Amniotic epithelial cell (primary cell): Measurements from ENCODE around the gene SLC47A2.
"Not testable (repeated sequence)": the region's sequence is repeated elsewhere in the genome, so short reads cannot be mapped to it uniquely, and the experiment has no call there.

Source experiments
- DNase-seq: peaks from one replicate; pipeline ENCODE4 v3.0.0-alpha.2; 2010; ENCODE audit warnings: low read depth

SLC47A2 gene

DNA sequence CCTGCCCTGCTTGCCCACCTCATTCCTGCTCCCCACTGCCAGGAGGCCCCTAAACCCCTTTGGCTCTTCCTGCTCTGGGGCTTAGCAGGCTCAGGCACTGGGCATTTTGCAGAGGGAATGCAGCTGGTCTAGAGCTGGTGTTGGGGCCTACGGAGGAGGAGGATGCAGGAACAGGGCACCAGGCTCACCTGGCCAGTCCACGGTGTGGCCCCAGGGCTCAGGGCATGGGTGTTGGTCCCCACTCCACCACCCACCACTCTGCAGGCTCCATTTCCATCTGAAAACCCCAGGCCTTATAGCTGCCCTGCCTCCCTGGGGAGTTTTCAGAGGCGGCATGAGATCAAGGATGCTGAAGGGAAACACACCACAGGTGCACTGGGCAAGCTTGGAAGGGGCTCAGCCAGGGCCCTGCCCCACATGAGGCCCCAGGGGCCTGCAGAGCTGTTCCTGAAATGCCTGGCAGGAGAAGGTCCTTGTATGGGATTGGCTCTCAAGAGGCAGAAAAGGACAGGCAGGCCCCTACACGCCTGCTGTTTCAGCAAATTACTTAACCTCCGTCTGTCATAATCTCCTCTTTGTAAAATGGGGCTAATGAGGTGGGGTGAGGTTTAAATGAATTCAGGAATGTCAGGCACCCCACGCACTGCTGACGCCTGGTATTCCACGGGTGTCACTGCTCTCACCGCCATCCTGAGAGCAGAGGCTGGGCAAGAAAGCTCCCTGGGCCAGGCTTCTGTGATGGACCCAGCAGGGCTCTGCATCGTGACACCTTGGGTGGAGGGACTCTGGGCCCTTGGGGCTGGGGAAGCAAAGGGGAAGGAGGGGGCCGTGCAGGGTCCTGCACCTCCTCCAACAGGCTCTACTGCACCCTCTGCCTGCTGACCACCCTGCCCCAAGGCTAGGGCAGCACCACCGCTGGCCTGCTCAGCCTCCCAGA lies 9.3 kb downstream of the SLC47A2 start:
- DNase-seq: no peak

DNA sequence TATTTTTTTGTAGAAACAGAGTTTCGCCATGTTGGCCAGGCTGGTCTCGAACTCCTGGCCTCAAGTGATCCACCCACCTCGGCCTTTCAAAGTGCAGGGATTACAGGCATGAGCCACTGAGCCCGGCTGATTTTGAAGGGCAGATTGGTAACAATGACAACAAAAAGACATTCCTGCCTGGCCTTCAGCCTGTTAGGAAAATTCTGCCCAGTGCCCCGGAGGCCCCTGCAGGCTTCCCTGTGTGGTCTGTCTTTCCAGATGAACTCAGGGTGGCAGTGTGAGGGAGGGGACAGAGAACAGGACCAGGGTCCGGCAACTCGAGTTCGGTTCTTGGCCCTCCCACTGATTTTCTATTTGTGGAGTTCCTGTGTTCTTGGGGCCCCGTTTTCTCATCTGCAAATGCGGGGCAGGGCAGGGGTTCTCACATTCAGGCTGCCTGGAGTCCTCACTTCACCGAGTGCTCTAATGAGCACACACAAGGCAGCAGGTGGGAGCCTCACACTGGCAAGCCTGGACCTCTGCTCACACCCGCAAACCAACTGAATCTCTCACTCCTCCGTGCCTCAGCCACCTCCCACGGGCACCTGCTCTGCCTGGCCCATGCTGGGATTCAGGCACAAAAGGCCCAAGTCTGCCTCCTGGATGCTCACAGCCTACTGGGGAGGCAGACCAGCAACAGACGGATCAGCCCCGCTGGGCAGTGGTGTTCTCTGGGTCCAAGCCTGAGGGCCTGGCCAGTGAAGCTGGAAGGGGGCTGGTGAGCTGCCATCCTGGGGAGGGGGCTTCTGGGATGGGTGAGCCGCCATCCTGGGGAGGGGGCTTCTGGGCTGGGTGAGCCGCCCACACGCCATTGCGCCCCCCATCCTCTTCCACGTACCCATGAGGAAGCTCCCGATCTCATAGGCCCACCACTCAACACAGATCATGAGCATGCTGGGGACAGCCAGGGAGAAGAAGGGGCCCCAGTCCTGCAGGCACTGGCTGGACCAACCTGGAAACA lies 10.3 kb downstream of the SLC47A2 start:
- no peak for DNase-seq

DNA sequence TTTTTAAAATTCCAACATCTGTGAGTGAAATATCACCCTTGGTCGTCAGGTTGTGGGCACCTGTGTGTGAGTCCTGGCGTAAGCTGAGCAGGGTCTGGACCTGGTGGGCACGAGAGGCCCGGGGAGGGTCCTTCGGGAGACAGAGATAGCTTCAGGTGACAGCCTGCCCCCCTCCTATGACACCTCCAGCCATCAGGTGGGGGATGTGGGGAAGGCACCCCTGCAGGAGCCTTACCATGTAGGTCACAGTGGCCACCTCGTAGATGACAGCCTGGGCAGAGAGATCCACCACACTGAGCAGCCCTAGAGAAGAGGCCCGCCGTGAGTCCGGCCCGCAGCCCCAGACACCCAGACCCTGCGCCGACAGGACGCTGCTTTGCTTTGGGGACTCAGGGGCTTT lies 11.2 kb downstream of the SLC47A2 start:
- no peak for DNase-seq

DNA sequence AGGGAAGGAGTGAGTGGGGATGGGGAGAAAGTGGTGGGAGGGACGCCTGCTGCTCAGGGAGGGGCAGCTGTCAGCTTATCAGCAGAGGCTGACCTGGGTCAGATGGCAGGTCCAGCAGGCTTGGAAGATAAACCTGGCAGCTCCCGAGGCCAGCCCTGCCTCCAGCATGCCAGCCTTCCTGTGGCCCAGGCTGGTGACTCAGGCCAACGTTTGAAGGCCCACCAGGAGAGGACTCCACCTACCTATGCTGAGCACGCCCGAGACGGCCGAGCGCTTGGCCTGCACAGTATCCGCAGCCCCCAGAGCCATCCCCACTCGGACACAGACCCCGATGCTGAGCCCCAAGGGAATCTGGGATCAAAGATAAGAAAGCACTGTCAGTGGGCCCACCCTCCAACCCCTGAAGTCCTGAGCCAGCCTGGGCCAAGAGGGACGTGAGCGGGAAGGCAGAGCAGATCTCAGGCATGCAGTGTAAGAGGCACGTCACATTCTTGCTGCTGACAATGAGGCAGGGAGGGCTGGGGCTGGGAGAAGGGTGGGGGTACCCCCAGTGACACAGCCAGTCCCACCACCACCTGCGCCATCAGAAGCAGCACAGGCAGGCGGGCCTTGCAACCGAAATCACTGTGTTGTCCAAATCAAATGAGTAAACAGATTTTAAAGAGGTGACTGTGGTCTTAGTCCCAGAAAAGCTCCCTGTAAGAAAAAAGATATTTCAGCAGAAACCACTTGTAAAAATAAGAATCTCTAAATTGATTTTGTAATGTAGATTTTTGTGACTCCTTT lies 12.4 kb downstream of the SLC47A2 start:
- DNase-seq: no peak

DNA sequence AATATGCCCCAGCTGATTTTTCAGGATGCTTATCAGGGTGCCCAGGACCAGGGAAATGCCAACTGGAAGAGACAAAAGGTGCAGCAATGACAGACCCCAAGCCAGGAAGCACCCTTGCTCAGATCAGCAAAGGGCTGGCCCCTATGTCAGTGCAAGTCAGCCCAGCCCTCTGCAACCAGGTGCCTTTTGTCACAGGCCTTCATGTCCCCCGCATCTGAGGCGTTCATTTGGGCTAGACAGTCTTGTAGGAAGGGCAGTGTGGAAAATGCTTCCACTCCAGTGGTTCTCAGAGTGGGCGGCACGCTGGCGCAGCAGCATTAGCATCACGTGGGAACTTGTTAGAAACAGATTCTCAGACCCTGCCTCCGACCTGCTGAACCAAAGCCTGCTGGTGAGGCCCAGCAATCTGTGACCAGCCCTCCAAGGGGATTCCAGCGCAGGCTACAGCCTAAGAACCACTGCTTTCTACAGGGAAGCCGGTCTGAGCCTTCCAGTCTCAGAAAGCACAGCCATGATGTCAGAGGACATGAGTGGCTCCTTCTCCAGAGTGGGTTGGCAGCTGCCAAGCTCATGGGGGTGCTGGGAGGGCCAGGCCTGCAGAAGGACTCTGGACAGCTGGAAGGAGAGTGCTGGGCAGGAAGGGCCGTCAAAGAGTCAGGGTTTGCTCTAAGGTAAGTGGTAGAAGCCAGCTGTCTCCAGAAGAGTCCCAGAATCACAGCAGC lies 13.1 kb downstream of the SLC47A2 start:
- DNase-seq: no peak

DNA sequence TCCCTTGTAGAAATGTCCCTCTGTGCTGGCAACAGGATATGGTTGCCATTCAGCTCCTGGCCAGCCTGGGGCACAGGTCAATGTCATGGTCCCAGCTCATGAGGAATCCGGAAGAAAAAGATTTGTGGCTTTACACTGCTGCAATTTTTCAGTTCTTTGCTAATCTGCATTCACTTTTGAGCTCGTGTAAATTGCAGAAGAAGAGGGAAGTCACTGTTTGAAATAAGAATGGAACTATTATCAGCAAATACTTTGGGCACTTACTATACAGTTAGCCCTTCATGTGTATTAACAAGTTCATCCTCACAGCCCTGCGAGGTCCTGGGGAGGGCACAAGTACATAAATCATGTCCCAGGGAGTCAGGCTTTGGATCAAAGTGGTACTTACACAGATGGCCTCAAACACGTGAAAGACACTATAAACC lies 14.2 kb downstream of the SLC47A2 start:
- no peak for DNase-seq

DNA sequence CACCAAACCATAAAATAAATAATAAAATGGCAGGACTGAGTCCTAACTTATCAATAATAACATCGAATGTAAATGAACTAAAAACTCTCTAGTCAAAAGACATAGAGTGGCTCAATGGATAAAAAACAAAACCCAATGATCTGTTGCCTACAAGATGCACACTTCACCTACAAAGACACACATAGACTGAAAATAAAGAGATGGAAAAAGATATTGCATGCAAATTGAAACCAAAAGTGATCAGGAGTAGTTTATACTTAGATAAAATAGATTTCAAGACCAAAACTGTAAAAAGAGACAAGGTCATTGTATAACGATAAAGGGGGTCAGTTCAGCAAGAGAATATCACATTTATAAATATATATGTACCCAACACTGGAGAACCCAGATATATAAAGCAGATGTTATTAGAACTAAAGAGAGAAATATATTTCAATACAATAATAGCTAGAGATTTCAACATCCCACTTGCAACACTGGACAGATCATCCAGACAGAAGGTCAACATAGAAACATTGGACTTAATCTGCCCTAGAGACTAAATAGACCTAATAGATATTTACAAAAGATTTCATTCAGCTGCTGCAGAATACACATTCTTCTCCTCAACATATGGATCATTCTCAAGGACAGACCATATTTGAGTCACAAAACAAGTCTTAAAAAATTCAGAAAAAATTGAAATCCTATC lies 29.8 kb downstream of the SLC47A2 start:
- DNase-seq: peak; percentile 47

DNA sequence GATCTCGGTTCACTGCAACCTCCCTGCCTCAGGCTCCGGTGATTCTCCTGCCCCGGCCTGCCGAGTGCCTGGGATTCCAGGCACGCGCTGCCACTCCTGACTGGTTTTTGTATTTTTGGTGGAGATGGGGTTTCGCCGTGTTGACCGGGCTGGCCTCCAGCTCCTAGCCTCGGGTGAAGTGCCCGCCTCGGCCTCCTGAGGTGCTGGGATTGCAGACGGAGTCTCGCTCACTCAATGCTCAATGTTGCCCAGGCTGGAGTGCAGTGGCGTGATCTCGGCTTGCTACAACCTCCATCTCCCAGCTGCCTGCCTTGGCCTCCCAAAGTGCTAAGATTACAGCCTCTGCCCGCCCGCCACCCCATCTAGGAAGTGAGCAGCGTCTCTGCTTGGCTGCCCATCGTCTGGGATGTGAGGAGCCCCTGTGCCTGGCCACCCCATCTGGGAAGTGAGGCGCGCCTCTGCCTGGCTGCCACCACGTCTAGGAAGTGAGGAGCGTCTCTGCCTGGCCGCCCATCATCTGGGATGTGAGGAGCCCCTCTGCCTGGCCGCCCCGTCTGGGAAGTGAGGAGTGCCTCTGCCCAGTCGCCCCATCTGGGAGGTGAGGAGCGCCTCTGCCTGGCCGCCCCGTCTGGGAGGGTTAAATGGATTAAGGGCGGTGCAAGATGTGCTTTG lies 31.3 kb downstream of the SLC47A2 start:
- not testable (repeated sequence) for DNase-seq

DNA sequence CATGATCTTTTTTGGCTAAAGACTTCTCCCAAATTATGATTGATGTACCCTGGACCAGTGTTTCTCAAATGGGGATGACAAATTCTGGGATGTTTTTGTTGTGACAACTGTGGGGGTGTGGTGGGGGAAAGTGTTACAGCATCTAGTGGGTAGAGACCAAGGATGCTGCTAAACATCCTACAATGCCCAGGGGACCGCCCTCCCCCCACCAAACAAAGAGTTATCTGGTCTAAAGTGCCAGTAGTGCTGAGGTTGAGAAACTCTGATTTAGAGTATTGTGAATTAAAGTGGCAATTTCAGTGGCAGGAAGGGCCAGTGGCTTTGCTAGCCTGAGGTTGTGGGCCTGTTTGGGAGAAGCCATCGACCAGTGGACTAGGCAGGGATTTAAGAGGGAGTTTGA lies 33.3 kb downstream of the SLC47A2 start:
- no peak for DNase-seq

DNA sequence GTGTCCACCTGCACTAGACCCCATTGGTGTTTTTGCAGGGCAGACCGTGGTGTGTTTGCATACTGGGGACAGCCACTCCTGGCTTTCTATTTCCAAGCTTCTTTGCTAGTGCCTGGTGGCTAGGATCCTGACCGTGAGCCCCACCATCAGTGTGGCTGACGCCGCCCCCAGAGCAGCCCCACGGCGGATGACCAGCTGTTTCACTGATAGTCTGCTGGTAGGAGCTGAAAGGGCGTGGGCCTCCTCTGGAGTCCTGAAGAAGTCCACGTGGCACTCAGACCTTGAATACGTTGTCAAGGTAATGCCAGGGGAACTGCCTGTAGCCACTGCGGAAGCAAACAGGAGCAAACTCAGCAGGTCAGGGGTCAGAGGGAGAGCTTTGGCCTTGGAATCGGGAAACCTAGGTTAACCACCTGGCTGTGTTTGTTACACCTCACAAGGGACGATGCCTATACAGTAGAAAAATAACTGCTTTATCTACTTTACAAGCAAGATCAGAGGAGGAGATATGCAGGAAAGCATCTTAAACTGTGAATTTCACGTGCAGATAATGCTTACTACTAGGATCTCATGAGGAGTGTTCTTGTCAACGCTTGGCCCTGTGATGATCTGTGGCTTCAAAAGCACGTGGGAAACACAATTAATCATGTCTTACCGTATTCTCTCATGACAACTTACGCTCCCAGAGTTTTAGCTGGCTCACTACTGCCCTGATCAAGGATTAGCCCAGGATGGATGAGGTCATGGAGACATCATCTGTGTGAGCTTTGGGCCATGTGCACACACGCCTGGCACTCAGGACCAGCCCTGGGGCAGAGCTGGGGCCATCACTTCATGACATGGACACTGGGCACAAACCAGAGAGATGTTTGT lies 37.6 kb downstream of the SLC47A2 start:
- peak; percentile 11 for DNase-seq

DNA sequence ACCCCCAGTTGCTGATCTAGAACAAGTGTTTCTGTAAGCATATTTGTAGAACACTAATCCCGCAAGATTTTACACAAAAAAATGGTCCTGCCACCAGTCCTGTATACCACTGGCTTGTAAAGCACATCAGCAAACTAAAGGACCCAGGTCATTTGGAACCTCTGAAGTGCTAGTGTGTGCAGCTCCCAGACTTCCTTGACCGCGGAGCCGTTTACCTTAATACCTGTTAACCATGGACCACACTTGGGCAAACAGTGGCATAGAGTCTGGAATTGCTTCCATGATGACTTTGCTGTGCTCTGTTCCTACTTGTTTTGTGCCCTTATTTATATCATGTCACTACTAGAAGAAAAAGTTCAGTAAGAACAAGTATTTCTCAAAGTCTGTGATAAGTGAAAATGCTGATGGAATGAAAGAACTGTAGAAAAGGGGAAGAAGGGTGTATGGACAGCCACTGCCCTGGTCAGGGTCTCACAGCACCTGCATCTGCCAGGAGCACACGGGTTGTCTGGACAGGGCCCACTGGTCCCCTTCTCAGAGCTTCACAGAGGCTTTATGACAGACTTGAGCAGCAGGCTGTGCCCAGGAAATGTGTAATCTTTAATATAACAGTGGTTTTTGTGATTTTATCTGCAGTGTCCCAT lies 38.5 kb downstream of the SLC47A2 start:
- no peak for DNase-seq

DNA sequence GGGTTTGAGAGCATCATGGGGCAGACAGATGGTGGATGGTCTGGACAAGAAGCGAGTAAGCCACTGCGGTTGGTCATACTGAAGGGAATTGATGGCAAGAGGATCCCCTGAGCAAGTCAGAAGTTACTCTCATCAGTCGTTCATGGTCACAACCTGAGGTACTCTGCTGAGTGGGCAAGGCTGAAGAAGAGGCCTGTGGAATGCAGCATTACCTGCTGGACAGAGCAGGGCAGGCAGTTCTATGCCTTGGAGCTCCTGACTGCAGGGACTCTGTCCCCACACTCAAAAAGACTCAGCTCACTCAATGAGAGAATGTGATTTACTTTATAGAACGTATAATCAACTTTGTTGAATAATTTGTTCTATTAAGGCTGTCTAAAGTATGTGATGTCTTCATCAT lies 39.5 kb downstream of the SLC47A2 start:
- DNase-seq: no peak

DNA sequence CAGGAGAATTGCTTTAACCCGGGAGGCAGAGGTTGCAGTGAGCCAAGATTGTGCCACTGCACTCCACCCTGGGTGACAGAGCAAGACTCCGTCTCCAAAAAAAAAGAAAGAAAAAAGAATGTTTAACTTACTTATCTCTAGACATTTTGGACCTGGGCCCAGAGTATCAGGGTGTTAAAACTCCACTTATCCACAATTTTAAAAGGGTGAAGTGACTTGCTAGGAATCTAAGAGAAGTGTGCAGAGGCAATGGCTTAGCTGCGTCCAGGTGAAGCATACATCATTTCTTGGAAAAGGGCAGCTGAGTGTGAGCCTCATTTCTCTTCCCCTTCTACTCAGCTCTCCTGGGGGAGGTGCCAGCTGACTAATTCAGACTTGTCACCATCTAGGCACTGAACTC lies 42.8 kb downstream of the SLC47A2 start:
- DNase-seq: no peak

DNA sequence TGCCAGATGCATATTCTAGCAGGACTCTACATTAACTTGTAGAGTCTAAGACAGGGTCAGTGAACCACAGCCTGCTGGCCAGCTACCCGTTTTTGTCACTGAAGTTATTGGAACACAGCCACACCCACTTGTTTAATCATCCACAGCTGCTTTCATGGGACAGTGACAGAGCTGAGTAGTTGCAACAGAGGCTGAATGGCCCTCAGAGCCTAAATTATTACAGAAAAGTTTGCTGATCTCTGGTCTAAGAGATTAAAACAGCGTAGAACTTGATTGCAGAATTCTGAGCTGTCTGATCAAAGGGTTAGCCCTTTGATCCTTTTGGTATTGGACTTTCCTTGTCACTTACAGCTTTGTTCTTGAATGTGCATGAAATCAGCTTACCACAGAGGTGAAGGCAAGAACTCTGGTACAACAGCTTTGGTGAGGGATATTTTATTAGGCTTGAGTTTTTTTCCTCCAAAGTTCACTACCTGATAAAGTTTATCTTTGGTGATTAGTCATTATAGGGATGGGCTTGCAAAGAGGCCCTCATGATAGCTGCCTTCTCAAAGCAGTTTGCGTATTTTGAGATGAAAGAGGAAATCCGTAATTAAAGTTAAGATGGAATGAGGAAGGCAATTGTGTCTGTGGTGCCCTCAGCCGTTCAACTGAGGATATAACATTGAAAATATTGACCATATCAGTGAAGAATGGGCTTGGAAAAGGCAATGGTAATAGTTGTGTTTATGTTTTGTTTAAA lies 44.2 kb downstream of the SLC47A2 start:
- no peak for DNase-seq

DNA sequence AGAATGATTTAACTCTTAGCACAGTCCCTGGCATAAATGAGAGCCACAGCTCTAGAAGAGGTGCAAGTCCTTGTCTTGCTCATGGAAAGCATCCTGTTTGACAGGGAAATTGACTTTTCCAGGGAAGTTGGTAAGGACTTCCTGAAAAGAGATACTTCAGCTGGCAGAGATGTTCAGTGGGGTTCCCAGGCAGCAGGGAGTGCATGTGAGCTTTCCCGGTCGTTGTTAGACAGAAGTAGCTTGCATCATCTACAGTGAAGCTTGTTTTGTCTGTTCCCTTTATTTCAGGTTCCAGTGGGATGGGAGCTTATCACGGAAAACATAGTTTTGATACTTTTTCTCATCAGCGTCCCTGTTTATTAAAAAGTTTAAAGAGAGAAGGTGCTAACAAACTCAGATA lies 45.0 kb downstream of the SLC47A2 start:
- no peak for DNase-seq

DNA sequence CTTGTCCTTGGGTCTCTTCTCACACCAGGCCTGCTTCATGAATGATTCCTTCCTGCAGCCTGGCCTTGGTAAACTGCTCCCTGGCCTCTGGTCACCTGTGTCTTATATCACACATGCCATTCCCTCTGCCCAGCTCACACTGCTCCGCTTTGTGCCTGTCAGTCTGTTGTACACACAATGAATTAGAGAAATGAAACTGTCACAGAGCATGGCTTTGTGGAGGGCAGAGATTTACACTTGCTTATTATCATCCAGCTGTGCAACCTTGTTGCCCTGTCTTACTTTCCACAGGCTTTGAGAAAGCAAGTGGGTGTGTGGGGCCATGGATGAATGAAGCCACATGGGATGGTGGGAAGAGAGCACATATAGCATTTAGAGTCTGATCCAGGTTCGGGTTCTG lies 45.5 kb downstream of the SLC47A2 start:
- no peak for DNase-seq

DNA sequence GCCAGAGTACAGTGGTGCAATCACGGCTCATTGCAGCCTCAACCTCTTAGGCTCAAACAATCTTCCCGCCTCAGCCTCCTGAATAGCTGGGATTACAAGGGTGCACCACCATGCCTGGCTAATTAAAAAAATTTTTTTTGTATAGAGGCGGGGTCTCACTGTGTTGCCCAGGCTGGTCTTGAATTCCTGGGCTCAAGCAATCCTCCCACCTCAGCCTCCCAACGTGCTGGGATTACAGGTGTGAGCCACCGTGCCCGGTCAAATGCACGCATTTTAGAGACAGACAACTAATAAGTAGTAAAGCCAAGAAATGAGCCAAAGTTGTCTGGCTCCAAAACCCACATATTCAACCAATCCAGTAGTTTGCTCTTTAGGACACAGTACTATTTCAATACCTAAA lies 46.7 kb downstream of the SLC47A2 start:
- not testable (repeated sequence) for DNase-seq

DNA sequence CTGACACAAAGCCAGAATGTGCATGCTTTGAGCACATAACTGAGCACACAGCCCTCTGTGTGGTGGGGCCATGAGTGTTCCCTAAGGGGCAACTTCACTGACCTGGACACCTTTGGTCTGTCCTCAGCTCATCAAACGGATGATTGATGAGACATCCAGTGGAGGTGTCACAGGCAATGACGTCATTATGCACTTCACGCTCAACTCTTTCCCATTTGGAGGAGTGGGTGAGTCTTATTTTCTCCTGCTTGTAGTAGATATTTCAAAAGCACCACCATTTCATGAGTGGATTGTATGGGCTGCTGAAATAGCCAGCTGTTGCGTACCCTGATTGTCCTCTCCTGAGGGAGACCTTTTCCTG lies 51.6 kb downstream of the SLC47A2 start:
- DNase-seq: no peak
